Esophagus muscularis mucosa (tissue), 4 donors: ENCODE data around the gene BAHCC1. TPM values are rescaled to one million over a fixed set of nuclear protein-coding genes. Genes with fewer than 3 reads are reported as not detected.

Experiments
- DNase-seq: peaks from one replicate; pipeline ENCODE4 v3.0.0-alpha.2; 2017; ENCODE audit errors: extremely low spot score
- H3K27ac ChIP-seq, 4 donors: fragments of 200-600 bp; sonication (generic); replicated peaks in 1 of 4; 1 replicate in 3 of 4; 2 replicates in 1 of 4; pipeline ENCODE4 v1.5.1; 2016 to 2019; ENCODE audit warnings: mild to moderate bottlenecking in 1 of 4
- H3K27me3 ChIP-seq, 4 donors: fragments of 200-600 bp; sonication (generic); one replicate each; pipeline versions ENCODE4 v1.5.1 to v1.6.0; 2016 to 2019
- H3K36me3 ChIP-seq, 4 donors: fragments of 200-600 bp; sonication (generic); one replicate each; pipeline ENCODE4 v1.5.1; 2016 to 2019
- H3K4me1 ChIP-seq, 4 donors: fragments of 200-600 bp; sonication (generic); one replicate each; pipeline ENCODE4 v1.5.1; 2016 to 2019
- H3K4me3 ChIP-seq, 4 donors: fragments of 200-600 bp; sonication (generic); 1 replicate in 2 of 4; 2 replicates in 2 of 4; pipeline ENCODE4 v1.5.1; 2016 to 2019; ENCODE audit warnings: mild to moderate bottlenecking in 4 of 4, moderate library complexity in 1 of 4
- H3K9me3 ChIP-seq, 4 donors: fragments of 200-600 bp; sonication (generic); 1 replicate in 3 of 4; 2 replicates in 1 of 4; pipeline ENCODE4 v1.5.1; 2016 to 2019
- CTCF ChIP-seq, 3 experiments: fragments of 200-600 bp in 2 of 3; fragments of 450-650 bp in 1 of 3; sonication (generic) in 2 of 3; IDR thresholded peaks; one replicate each; pipeline ENCODE4 v1.5.1; 2017 to 2019; ENCODE audit warnings: antibody characterized with exemption in 3 of 3, mild to moderate bottlenecking in 2 of 3, moderate library complexity in 1 of 3
- EP300 ChIP-seq: sonication (generic); formaldehyde crosslinking; IDR thresholded peaks from one replicate; pipeline ENCODE4 v1.6.1; 2017; ENCODE audit warnings: antibody characterized with exemption
- POLR2A ChIP-seq: fragments of 450-650 bp; IDR thresholded peaks from one replicate; pipeline ENCODE4 v1.6.1; 2017; ENCODE audit warnings: antibody characterized with exemption, moderate library complexity, mild to moderate bottlenecking, low read depth
- POLR2AphosphoS5 ChIP-seq, 2 donors: sonication (generic); formaldehyde crosslinking; IDR thresholded peaks; one replicate each; pipeline ENCODE4 v1.6.1; 2017; ENCODE audit warnings: antibody characterized with exemption in 2 of 2
- WGBS: methylation state at CpG from one replicate; pipeline ENCODE4 v1.1.5; 2018; 5-methylcytosine and 5-hydroxymethylcytosine counted together
- intact Hi-C: fragments of 100-400 bp; cut with DNase I; formaldehyde crosslinking; loops from one replicate; pipeline ENCODE4 v1.15.1; 2023
- total RNA-seq, 4 donors: library from RNA; depleted of rRNA; stranded (reverse); fragments of >200 nt; gene quantifications; one replicate each; pipeline versions ENCODE4 v1.1.0 to v1.2.1, GENCODE V29; 2016

Gene BAHCC1
- total RNA-seq, 4 donors from 2014 or later, result 15.9 to 38.1 (median 21.1) TPM

- peaks cover 70 to 84% (median 77%) of the 10 kb centered on the region in 4 donors for H3K4me1 ChIP-seq
- intact Hi-C loops, result no loop called here
- no peaks in the 10 kb centered on the region for H3K27me3 ChIP-seq
- WGBS, result 86% methylated on average over 22 of the region's 22 CpGs
- peaks cover 0 to 7% (median 0%) of the 10 kb centered on the region in 4 donors for H3K36me3 ChIP-seq
- no peak overlapping the region for H3K27ac ChIP-seq
- H3K4me3 ChIP-seq, result no peak overlapping the region
- no peaks in the 10 kb centered on the region for H3K9me3 ChIP-seq
- TF ChIP-seq POLR2AphosphoS5 (IDR thresholded peaks at IDR 0.05) (no peak), POLR2A (no peak), CTCF (IDR thresholded peaks at IDR 0.05) (no peak), EP300 (no peak)
- DNase-seq, result no peak
Measured at GRCh38 chr17:81426393-81427172, 31.3 kb downstream of the BAHCC1 start.

- Histone ChIP-seq H3K4me3 (no peak overlapping the region), H3K27ac (peak overlapping the region; percentile 44 to 75 (median 64)), H3K27me3 (no peaks in the 10 kb centered on the region), H3K36me3 (peaks cover 0 to 7% (median 0%) of the 10 kb centered on the region in 4 donors), H3K9me3 (no peaks in the 10 kb centered on the region), H3K4me1 (peaks cover 61 to 83% (median 72%) of the 10 kb centered on the region in 4 donors)
- intact Hi-C loops, result no loop called here
- no peak for DNase-seq
- WGBS, result 48% methylated on average over 14 of the region's 41 CpGs
- no peak for TF ChIP-seq EP300
- TF ChIP-seq CTCF (IDR thresholded peaks at IDR 0.05), result no peak
- no peak for TF ChIP-seq POLR2AphosphoS5 (IDR thresholded peaks at IDR 0.05)
- no peak for TF ChIP-seq POLR2A
Measured at GRCh38 chr17:81427173-81428120, 32.2 kb downstream of the BAHCC1 start.

- no CpG with 5 or more reads among the region's 12 CpGs for WGBS
- Histone ChIP-seq H3K27ac (peak overlapping the region; percentile 44 to 75 (median 64)), H3K4me3 (no peak overlapping the region), H3K36me3 (peaks cover 0 to 7% (median 0%) of the 10 kb centered on the region in 4 donors), H3K27me3 (no peaks in the 10 kb centered on the region), H3K4me1 (peaks cover 58 to 81% (median 70%) of the 10 kb centered on the region in 4 donors), H3K9me3 (no peaks in the 10 kb centered on the region)
- TF ChIP-seq POLR2AphosphoS5 (IDR thresholded peaks at IDR 0.05) (no peak), CTCF (IDR thresholded peaks at IDR 0.05) (no peak), POLR2A (no peak), EP300 (no peak)
- DNase-seq, result no peak
- intact Hi-C loops, result no loop called here
Measured at GRCh38 chr17:81428121-81428515, 32.9 kb downstream of the BAHCC1 start.

GRCh38 chr17:81428516-81428915, 33.3 kb downstream of the BAHCC1 start:
- intact Hi-C loops, result no loop called here
- H3K27ac ChIP-seq, result peak overlapping the region; percentile 44 to 75 (median 64)

More at GRCh38 chr17:81428516-81428915, 33.3 kb downstream of the BAHCC1 start:
- Histone ChIP-seq H3K27me3 (no peaks in the 10 kb centered on the region), H3K9me3 (no peaks in the 10 kb centered on the region), H3K36me3 (peaks cover 0 to 7% (median 0%) of the 10 kb centered on the region in 4 donors), H3K4me3 (no peak overlapping the region), H3K4me1 (peaks cover 58 to 81% (median 70%) of the 10 kb centered on the region in 4 donors)
- whole genome bisulfite sequencing, result 77% methylated on average over 10 of the region's 11 CpGs
- DNase-seq, result no peak
- TF ChIP-seq POLR2A, result no peak
- no peak for TF ChIP-seq EP300
- TF ChIP-seq CTCF (IDR thresholded peaks at IDR 0.05), result no peak
- TF ChIP-seq POLR2AphosphoS5 (IDR thresholded peaks at IDR 0.05), result no peak
